WTC11 (cell line): ENCODE results near the gene RGCC. TPM values are rescaled to one million over a fixed set of nuclear protein-coding genes. Genes with fewer than 3 reads are reported as not detected.

Experiments
- ATAC-seq: fragments of 200-7000 bp; cut with Tn5 transposase; 2 replicates; pipeline ENCODE4 v1.10.0; 2021; ENCODE audit warnings: mild to moderate bottlenecking, moderate library complexity
- CTCF ChIA-PET: fragments of 300-600 bp; sonication (Branson Sonifier 250); formaldehyde crosslinking; loops from one replicate; lab custom pipeline; 2021; ENCODE audit warnings: antibody characterized with exemption; lab: Charles Lee
- POLR2A ChIA-PET: fragments of 350-600 bp; sonication (Branson Sonifier 250); formaldehyde crosslinking; loops from one replicate; lab custom pipeline; 2021; ENCODE audit warnings: antibody characterized with exemption; lab: Charles Lee
- DNase-seq: peaks from one replicate; pipeline ENCODE4 v3.0.0; 2021; ENCODE audit warnings: low spot score
- H3K27ac Mint-ChIP-seq: 2 replicates; pipeline ENCODE4 v1.8.0; 2021; ENCODE audit warnings: mixed read lengths
- H3K27me3 Mint-ChIP-seq: 2 replicates; pipeline ENCODE4 v1.8.0; 2021; ENCODE audit warnings: low read depth, mild to moderate bottlenecking, moderate library complexity, mixed read lengths
- H3K36me3 Mint-ChIP-seq: 2 replicates; pipeline ENCODE4 v1.8.0; 2021; ENCODE audit warnings: mixed read lengths
- H3K4me1 Mint-ChIP-seq: 2 replicates; pipeline ENCODE4 v1.8.0; 2022; ENCODE audit warnings: mixed read lengths
- H3K4me3 Mint-ChIP-seq: 2 replicates; pipeline ENCODE4 v1.8.0; 2021; ENCODE audit warnings: mild to moderate bottlenecking, moderate library complexity, mixed read lengths
- H3K9me3 Mint-ChIP-seq: 2 replicates; pipeline ENCODE4 v1.8.0; 2021; ENCODE audit warnings: mixed read lengths
- CREB1 ChIP-seq: sonication (generic); formaldehyde crosslinking; IDR thresholded peaks from 2 replicates; pipeline ENCODE4 v1.8.0; 2023; ENCODE audit warnings: mild to moderate bottlenecking, missing genetic modification reagents
- E2F5 ChIP-seq: sonication (generic); formaldehyde crosslinking; IDR thresholded peaks from 2 replicates; pipeline ENCODE4 v1.8.1; 2022; ENCODE audit warnings: mild to moderate bottlenecking, moderate library complexity, missing genetic modification reagents
- ERG ChIP-seq: fragments of 250-450 bp; sonication (Bioruptor Pico); IDR thresholded peaks from 2 replicates; pipeline ENCODE4 v1.8.0; 2021; ENCODE audit warnings: mild to moderate bottlenecking
- IRF2 ChIP-seq: sonication (generic); formaldehyde crosslinking; IDR thresholded peaks from 2 replicates; pipeline ENCODE4 v1.8.0; 2022; ENCODE audit warnings: low read depth, missing genetic modification reagents, borderline replicate concordance
- JAZF1 ChIP-seq: fragments of 250-450 bp; sonication (Bioruptor Pico); IDR thresholded peaks from 2 replicates; pipeline ENCODE4 v1.9.0; 2021; ENCODE audit warnings: moderate library complexity, mild to moderate bottlenecking, inconsistent platforms
- MAX ChIP-seq: sonication (generic); formaldehyde crosslinking; IDR thresholded peaks from 2 replicates; pipeline ENCODE4 v1.8.0; 2022; ENCODE audit warnings: mild to moderate bottlenecking, missing genetic modification reagents
- NFATC4 ChIP-seq: fragments of 250-450 bp; sonication (Bioruptor Pico); IDR thresholded peaks from 2 replicates; pipeline ENCODE4 v1.9.0; 2021; ENCODE audit warnings: mild to moderate bottlenecking
- NR1H2 ChIP-seq: sonication (generic); formaldehyde crosslinking; IDR thresholded peaks from 2 replicates; pipeline ENCODE4 v1.9.0; 2021; ENCODE audit warnings: mild to moderate bottlenecking, moderate library complexity, missing genetic modification reagents
- PREB ChIP-seq: sonication (generic); formaldehyde crosslinking; IDR thresholded peaks from 2 replicates; pipeline ENCODE4 v1.8.1; 2022; ENCODE audit warnings: mild to moderate bottlenecking, missing genetic modification reagents, moderate library complexity, borderline replicate concordance
- SP1 ChIP-seq: sonication (generic); formaldehyde crosslinking; conservative IDR thresholded peaks from 2 replicates; pipeline ENCODE4 v1.8.1; 2022; ENCODE audit warnings: missing genetic modification reagents
- TEAD4 ChIP-seq: sonication (generic); formaldehyde crosslinking; IDR thresholded peaks from 2 replicates; pipeline ENCODE4 v1.8.0; 2022; ENCODE audit warnings: mild to moderate bottlenecking, missing genetic modification reagents
- TP53 ChIP-seq: sonication (generic); formaldehyde crosslinking; IDR thresholded peaks from 2 replicates; pipeline ENCODE4 v1.8.1; 2023; ENCODE audit warnings: mild to moderate bottlenecking, missing genetic modification reagents
- USF2 ChIP-seq: sonication (generic); formaldehyde crosslinking; IDR thresholded peaks from 2 replicates; pipeline ENCODE4 v1.8.1; 2023; ENCODE audit warnings: mild to moderate bottlenecking, missing genetic modification reagents, moderate library complexity
- ZBTB21 ChIP-seq: sonication (generic); formaldehyde crosslinking; IDR thresholded peaks from 2 replicates; pipeline ENCODE4 v1.8.1; 2023; ENCODE audit warnings: mild to moderate bottlenecking, missing genetic modification reagents, borderline replicate concordance
- ZNF219 ChIP-seq: sonication (generic); formaldehyde crosslinking; IDR thresholded peaks from 2 replicates; pipeline ENCODE4 v1.8.0; 2023; ENCODE audit warnings: missing genetic modification reagents, mild to moderate bottlenecking, borderline replicate concordance
- ZNF281 ChIP-seq: sonication (generic); formaldehyde crosslinking; IDR thresholded peaks from 2 replicates; pipeline ENCODE4 v1.8.0; 2023; ENCODE audit warnings: mild to moderate bottlenecking, missing genetic modification reagents
- ZNF317 ChIP-seq: sonication (generic); formaldehyde crosslinking; IDR thresholded peaks from 2 replicates; pipeline ENCODE4 v1.8.1; 2023; ENCODE audit warnings: low read depth, mild to moderate bottlenecking, moderate library complexity, missing genetic modification reagents, borderline replicate concordance
- ZNF416 ChIP-seq: fragments of 250-450 bp; sonication (Bioruptor Pico); IDR thresholded peaks from 2 replicates; pipeline ENCODE4 v1.9.0; 2021; ENCODE audit warnings: mild to moderate bottlenecking, inconsistent platforms
- ZNF423 ChIP-seq: fragments of 250-450 bp; sonication (Bioruptor Pico); IDR thresholded peaks from 2 replicates; pipeline ENCODE4 v2.1.2; 2022; ENCODE audit warnings: mild to moderate bottlenecking, moderate library complexity
- total RNA-seq: library from RNA; stranded (reverse); gene quantifications from 3 replicates; pipeline ENCODE4 v1.2.3, GENCODE V29; 2021
- TF ChIP-seq, protein P1 (sequence below): sonication (generic); formaldehyde crosslinking; IDR thresholded peaks from 2 replicates; pipeline ENCODE4 v1.8.1; 2023; ENCODE audit warnings: mild to moderate bottlenecking, missing genetic modification reagents, borderline replicate concordance
- TF ChIP-seq, protein P2 (sequence below): fragments of 200-600 bp; IDR thresholded peaks from 2 replicates; pipeline ENCODE4 v1.8.0; 2022; ENCODE audit warnings: antibody characterized with exemption
- TF ChIP-seq, protein P3 (sequence below): sonication (generic); formaldehyde crosslinking; IDR thresholded peaks from 2 replicates; pipeline ENCODE4 v1.8.1; 2023; ENCODE audit warnings: mild to moderate bottlenecking, moderate library complexity, missing genetic modification reagents

RGCC gene
- total RNA-seq, 1 experiment from 2014 or later = 0.48 TPM

DNA sequence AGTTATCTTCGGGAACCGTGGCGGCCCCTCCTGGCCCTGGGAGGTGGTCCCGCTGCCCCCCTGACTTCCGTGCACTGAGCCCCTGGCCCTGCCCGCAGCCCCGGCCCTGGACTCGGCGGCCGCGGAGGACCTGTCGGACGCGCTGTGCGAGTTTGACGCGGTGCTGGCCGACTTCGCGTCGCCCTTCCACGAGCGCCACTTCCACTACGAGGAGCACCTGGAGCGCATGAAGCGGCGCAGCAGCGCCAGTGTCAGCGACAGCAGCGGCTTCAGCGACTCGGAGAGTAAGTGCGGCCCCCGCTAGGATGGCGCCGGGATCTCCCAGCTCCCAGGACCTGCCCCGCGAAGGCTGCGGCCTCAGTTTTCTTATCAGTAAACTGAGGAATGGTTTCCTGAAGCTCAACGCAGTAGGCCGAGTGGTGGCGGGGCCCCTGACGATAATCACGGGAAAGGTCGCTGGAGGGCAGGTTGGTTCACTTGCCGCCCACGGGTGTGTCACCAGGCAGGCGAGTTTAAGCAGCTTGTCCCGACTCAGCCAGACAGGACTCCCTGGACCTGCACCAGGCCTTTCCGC lies 924 bp downstream of the RGCC start:
- H3K27ac Mint-ChIP-seq = no peak overlapping the region
- ChIA-PET POLR2A (no interaction called here), CTCF (interaction anchor here (0.7 to 1.8 kb wide), 7 partner anchors 12 to 195 kb away, joined by 3 to 4 read pairs (median 4); no protein-coding TSS in a partner anchor)
- H3K27me3 Mint-ChIP-seq = peaks cover 74% of the 10 kb centered on the region
- H3K36me3 Mint-ChIP-seq = no peaks in the 10 kb centered on the region
- H3K4me1 Mint-ChIP-seq = 0 out of 2 replicates have a peak, but pooled peaks cover 2% of the 10 kb centered on the region
- no peaks in the 10 kb centered on the region for H3K9me3 Mint-ChIP-seq
- ATAC-seq (peak; percentile 10), DNase-seq (peak; percentile 32)
- H3K4me3 Mint-ChIP-seq = peak overlapping the region; percentile 62
- TF ChIP-seq PREB (CRISPR knock-in tag) (no peak), E2F5 (CRISPR knock-in tag) (no peak), IRF2 (CRISPR knock-in tag) (no peak), ZNF219 (CRISPR knock-in tag) (no peak), SP1 (CRISPR knock-in tag) (no peak), ZNF423 (CRISPR knock-in tag) (no peak), TP53 (no peak), USF2 (no peak), ZBTB21 (CRISPR knock-in tag) (no peak), TEAD4 (CRISPR knock-in tag) (no peak), CREB1 (0 out of 2 replicates have a peak, but pooled peaks have one; percentile 57), ERG (CRISPR knock-in tag) (no peak), NFATC4 (CRISPR knock-in tag) (no peak), ZNF281 (0 out of 2 replicates have a peak, but pooled peaks have one; percentile 34), MAX (CRISPR knock-in tag) (0 out of 2 replicates have a peak, but pooled peaks have one; percentile 17), ZNF416 (CRISPR knock-in tag) (no peak), ZNF317 (no peak), JAZF1 (no peak), NR1H2 (CRISPR knock-in tag) (no peak)
- TF ChIP-seq, protein P1, sequence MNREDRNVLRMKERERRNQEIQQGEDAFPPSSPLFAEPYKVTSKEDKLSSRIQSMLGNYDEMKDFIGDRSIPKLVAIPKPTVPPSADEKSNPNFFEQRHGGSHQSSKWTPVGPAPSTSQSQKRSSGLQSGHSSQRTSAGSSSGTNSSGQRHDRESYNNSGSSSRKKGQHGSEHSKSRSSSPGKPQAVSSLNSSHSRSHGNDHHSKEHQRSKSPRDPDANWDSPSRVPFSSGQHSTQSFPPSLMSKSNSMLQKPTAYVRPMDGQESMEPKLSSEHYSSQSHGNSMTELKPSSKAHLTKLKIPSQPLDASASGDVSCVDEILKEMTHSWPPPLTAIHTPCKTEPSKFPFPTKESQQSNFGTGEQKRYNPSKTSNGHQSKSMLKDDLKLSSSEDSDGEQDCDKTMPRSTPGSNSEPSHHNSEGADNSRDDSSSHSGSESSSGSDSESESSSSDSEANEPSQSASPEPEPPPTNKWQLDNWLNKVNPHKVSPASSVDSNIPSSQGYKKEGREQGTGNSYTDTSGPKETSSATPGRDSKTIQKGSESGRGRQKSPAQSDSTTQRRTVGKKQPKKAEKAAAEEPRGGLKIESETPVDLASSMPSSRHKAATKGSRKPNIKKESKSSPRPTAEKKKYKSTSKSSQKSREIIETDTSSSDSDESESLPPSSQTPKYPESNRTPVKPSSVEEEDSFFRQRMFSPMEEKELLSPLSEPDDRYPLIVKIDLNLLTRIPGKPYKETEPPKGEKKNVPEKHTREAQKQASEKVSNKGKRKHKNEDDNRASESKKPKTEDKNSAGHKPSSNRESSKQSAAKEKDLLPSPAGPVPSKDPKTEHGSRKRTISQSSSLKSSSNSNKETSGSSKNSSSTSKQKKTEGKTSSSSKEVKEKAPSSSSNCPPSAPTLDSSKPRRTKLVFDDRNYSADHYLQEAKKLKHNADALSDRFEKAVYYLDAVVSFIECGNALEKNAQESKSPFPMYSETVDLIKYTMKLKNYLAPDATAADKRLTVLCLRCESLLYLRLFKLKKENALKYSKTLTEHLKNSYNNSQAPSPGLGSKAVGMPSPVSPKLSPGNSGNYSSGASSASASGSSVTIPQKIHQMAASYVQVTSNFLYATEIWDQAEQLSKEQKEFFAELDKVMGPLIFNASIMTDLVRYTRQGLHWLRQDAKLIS = no peak
- TF ChIP-seq, protein P2, sequence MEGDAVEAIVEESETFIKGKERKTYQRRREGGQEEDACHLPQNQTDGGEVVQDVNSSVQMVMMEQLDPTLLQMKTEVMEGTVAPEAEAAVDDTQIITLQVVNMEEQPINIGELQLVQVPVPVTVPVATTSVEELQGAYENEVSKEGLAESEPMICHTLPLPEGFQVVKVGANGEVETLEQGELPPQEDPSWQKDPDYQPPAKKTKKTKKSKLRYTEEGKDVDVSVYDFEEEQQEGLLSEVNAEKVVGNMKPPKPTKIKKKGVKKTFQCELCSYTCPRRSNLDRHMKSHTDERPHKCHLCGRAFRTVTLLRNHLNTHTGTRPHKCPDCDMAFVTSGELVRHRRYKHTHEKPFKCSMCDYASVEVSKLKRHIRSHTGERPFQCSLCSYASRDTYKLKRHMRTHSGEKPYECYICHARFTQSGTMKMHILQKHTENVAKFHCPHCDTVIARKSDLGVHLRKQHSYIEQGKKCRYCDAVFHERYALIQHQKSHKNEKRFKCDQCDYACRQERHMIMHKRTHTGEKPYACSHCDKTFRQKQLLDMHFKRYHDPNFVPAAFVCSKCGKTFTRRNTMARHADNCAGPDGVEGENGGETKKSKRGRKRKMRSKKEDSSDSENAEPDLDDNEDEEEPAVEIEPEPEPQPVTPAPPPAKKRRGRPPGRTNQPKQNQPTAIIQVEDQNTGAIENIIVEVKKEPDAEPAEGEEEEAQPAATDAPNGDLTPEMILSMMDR = no peak
- TF ChIP-seq, protein P3, sequence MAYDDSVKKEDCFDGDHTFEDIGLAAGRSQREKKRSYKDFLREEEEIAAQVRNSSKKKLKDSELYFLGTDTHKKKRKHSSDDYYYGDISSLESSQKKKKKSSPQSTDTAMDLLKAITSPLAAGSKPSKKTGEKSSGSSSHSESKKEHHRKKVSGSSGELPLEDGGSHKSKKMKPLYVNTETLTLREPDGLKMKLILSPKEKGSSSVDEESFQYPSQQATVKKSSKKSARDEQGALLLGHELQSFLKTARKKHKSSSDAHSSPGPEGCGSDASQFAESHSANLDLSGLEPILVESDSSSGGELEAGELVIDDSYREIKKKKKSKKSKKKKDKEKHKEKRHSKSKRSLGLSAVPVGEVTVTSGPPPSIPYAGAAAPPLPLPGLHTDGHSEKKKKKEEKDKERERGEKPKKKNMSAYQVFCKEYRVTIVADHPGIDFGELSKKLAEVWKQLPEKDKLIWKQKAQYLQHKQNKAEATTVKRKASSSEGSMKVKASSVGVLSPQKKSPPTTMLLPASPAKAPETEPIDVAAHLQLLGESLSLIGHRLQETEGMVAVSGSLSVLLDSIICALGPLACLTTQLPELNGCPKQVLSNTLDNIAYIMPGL (CRISPR knock-in tag) = no peak
